Epithelial cell of prostate (primary cell): ENCODE results near the gene CACNA1E.

Experiments used
- DNase-seq: peaks from one replicate; pipeline ENCODE4 v3.0.0-alpha.2; 2011; ENCODE audit warnings: low read depth, low spot score
- H3K27ac ChIP-seq: fragments of 450-650 bp; 2 replicates; pipeline ENCODE4 v1.5.1; 2017; ENCODE audit warnings: mild to moderate bottlenecking

CACNA1E gene

DNA sequence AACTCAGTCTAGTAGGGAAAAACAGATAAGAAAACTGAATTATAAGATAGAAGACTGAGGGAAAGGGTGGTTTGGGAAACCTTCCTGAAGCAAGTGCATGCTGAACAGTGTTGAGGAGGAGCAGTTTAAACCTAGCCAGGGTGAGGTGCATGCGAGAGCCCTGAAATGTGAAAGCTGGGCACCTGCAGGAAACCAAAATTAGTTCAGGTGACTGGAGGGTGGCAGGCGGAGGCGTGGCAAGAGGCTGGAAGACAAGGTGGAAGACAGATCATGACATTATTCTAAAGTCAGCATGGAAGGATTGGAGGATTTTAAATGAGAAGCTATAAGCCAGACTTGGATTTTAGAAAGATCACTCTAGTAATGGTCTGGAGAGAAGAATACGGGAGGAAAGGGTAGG is 75.1 kb downstream of the CACNA1E start:
- no peak overlapping the region for H3K27ac ChIP-seq
- DNase-seq = no peak

DNA sequence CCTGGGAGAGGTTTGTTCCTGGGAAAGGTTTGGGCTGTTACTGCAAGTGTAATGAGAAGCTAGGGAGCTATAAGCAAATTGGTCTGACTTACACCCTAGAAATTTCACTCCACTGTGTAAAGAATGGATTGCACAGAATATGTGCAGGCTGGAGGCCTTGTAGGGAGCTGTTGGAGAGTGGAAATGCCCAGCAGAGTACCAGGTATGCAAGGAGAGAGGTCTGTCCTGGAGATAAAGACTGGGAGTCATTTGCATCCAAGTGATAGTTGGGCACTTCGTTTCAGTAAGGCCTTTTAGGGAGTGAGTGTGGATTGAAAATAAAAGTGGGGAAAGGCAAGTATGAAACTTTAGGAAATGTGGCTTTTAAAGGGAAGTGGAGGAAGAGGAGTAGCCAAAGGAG is 75.8 kb downstream of the CACNA1E start:
- H3K27ac ChIP-seq = no peak overlapping the region
- DNase-seq = no peak

DNA sequence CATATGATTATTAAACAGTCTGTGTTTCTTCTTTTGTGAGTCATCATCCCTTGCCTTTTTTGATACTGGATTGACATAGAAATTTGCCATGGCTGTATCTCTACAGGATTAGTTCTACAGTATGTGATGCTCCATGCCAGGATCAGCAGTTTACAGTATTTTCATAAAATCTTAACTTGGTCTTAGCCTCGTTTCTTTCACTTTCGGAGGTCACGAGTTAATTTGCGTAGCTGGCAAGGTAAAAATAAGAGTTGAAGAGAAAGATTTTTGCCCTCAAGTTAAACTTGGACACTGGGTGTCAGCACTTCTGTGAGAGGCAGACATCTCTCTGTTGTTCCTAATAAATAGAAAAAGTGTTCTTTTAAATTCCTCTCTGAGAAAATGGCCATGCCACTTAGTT is 79.1 kb downstream of the CACNA1E start:
- H3K27ac ChIP-seq = no peak overlapping the region
- no peak for DNase-seq

DNA sequence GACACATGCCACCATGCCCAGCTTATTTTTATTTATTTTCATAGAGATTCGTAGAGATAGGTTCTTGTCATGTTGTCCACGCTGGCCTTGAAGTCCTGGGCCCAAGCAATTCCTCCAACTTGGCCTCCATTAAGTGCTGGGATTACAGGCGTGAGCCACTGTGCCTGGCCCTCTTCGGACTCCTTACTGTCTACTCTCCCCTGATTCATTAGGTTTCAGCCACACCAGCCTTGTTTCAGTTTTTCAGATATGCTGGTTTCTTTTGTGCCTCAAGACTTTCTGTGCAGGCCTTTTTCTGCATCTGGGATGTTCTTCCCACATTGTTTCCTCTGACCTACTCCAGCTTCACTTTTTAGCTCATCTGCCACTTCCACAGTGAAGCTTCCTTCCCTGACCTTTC is 85.4 kb downstream of the CACNA1E start:
- no peak overlapping the region for H3K27ac ChIP-seq
- no peak for DNase-seq

DNA sequence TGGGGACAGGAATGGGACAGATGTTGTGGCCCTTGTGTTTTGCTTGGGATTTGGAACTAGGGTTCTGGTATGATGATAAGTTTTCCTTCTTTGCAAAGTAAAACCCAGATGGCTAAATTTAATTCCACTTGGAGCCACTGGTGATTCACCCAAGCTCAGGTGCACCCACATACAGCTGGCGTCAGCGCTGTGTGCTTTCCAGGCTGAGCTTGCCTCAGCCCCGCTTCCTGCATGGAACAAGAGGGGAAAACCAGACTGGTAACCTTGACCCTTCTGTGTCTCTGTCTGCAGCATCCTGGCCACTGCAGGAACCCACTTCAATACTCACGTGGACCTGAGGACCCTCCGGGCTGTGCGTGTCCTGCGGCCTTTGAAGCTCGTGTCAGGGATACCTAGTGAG is 94.2 kb downstream of the CACNA1E start:
- no peak overlapping the region for H3K27ac ChIP-seq
- no peak for DNase-seq

DNA sequence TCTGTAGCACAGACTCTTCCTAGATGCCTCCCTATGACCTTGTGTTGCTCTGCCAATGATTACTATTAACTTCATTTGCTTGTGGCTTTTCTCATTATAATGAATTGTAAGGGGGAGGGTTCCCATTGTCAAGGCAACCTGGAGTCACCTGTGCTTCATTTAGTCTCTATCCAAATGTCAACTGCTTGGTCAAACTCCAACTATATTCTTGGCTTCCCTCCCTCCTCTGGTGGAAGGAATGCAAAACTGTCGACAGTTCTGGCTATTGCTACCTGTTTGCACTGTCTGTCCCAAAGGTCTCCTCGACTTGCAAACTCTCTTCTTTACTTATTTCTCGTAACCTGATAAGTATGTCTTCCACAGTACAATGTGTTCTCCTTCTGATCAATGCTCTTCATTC is 100.3 kb downstream of the CACNA1E start:
- DNase-seq = no peak
- no peak overlapping the region for H3K27ac ChIP-seq

DNA sequence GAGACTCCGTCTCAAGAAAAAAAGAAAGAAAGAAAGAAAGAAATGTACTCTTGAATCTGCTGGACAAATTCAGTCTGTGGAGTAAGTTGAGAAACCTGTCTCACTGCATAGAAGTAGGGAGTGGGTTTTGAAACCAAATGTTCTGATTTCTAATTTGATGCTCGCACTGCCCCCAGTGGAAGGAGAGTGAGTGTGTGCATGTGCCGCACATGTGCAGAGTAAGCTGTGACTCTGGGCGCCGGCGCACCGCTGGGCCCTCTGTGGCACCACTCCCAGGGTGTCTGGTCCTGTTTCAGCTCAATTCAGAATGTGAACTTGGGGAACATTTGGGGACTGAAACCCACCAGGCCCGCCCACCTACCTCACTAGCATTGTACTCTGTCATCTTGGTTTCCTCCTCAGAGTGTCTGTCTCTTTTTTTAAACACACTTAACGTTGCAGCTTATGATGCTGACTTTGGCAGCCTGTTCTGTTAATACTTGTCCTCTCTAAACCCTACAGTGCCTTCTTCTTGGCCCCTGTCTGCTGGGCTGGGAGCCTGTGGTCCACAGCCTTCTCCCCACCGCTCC is 104.6 kb downstream of the CACNA1E start:
- no peak overlapping the region for H3K27ac ChIP-seq
- no peak for DNase-seq

DNA sequence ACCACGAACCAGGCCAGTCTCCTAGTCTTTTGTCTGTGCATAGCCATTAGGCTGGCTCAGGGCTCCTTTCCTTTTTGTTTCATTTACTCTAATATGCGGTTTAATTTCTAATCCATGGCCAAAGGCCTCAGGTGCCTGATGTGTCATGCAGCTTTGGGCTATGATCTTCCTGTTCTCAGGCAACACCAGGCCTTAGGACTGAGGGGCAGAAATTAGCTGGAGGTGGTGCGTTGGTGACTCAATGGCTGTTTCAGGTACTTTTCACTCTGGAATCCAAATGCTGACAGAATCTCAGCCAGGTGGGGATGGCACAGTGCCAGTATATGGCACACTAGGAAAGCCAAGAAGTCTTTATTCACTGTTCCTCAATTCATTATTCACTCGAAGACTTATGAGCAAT is 105.3 kb downstream of the CACNA1E start:
- DNase-seq = peak; percentile 3
- no peak overlapping the region for H3K27ac ChIP-seq

DNA sequence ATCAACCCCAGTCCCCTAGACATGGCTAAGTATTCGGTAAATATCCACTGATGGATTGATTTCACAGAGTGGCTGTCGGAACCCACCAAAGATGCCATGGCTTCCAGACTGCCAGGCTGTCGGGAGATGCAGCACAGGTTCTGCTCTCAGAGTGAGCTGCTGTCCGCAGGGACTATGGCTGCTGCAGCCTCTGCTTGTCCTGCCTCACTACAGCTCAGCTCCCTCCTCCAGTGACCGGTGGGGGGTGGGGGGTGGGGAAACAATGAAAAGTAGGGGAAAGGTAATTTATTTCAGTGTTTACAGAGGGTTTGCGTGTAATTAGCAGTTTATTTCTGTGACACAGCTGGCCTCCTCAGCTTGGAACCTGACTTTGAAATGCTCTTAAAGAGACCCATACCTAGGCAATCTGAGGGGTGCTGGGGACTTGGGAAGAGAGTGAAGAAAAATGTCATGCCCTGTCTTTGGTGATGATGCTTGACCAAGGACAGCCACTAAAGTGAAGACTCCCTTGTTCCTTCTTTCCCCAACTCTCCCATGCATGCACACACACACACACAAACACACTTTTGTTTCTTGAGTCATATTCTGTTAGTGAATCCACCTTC is 109.0 kb downstream of the CACNA1E start:
- no peak overlapping the region for H3K27ac ChIP-seq
- no peak for DNase-seq

DNA sequence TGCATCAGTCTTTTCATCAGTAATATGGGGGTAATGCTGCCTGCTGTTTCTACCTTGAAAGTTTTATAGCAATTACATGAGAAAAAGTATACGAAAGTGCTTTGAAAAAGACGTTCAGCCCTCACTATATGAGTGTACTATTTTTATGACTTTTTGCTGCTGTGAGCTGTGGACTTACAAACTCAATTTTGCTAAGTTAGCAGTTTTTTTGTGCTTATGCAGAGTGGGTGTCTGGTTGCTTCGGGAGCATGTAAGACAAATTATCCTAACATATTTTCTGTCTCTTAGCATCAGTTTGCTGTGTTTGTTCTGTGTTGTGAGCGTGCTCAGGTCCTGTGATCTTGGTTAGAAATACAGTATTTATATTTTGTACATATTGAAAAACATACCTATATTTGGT is 109.7 kb downstream of the CACNA1E start:
- H3K27ac ChIP-seq = no peak overlapping the region
- no peak for DNase-seq

DNA sequence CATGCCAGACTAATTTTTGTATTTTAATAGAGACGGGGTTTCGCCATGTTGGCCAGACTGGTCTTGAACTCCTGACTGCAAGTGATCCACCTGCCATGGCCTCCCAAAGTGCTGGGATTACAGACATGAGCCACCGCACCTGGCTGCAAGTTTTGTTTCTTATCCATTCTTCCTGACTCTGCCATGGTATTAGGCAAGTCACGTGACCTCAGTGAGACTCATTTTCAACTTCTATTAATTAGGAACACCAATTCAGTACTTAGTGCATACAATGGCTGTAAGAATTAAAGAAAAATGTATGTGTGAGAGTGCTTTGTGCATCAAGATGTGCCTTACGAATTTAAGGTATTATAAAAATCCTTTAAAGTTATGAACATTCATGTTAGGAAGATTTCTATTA is 111.2 kb downstream of the CACNA1E start:
- no peak for DNase-seq
- H3K27ac ChIP-seq = no peak overlapping the region

DNA sequence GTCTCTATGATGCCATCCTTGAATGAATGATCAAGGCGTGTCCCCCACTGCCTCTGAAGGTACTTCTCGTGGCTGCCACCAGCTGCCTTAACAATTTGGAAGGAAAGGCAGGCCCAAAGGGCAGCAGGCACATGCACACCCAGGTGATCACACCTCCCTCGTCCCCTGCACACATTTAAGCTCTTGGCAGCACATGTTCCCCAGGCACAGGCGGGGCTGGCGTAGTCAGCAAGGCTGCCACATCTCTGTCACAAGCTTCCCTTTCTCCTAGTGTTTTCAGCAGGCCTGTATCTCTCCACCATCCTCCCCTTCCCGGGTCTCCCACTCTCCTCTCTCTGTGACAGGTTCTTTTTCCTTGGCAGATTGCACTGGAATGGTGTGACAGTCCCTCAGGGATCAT is 111.9 kb downstream of the CACNA1E start:
- no peak for DNase-seq
- H3K27ac ChIP-seq = no peak overlapping the region

DNA sequence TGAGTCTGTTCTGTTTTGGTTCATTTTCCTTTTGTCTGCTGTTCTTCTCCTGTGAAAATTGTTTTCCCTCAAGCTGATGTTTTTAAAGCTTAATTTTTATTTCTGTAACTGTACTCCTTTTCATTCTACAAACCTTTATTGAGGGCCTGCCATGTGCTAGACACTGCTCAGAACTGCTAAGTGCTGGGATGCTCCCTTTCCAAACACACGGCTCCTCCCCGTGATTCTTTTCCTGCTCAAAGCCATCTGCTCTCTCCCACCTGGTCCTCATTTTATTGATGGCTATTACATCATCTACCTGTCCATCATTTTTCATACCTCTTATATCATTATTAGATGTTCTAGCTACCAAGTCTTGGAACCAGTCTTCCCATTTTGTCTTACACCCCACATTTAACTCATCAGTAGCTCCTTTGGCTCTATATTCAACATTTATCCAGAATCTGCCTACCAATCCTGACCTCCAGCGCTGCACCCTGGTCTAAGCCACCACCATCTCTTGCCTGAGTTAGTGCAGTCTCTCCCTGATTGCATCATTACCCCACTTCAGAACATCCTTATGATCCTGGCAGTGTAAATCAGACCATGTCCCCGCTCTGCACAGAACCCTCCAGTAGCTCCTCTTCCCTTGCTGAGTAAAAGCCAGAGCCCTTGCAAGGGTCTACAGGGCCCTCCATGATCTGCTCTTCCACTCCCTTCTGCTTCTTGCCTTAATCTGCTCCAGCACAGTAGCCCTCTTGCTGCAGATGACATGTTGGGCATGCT is 118.1 kb downstream of the CACNA1E start:
- no peak for DNase-seq
- no peak overlapping the region for H3K27ac ChIP-seq

DNA sequence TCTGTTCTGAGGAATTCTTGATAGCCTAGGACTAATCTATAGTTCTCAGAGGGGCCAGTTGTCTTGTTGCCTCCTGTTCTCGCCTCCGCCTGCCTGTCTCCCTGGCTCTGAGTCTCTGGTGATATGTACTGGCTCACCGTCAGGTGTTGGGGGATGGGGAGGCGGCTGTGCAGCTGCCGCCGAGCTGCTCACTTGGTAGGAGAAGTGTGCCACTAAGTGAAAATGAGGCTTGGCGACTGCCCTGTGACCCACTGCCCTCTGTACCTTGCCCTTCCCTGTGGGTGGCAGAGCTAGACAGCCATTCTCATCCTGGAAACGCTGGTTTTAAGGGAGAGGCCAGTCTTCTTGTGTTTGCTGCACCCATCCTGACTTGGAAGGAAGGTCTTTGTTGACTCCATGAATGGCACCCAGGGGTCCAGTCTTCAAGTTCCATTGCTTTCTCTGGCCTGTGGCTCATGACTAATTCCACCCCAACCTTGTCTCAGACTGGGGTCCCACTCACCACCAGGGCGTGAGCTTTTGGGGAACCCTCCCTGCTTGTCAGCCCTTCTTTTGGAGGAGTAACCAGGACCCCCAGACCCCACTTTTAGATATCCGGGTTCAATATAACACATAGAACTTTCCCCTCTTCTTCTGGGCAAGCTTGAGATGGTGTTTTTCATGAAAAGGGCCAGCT is 120.6 kb downstream of the CACNA1E start:
- no peak overlapping the region for H3K27ac ChIP-seq
- no peak for DNase-seq

DNA sequence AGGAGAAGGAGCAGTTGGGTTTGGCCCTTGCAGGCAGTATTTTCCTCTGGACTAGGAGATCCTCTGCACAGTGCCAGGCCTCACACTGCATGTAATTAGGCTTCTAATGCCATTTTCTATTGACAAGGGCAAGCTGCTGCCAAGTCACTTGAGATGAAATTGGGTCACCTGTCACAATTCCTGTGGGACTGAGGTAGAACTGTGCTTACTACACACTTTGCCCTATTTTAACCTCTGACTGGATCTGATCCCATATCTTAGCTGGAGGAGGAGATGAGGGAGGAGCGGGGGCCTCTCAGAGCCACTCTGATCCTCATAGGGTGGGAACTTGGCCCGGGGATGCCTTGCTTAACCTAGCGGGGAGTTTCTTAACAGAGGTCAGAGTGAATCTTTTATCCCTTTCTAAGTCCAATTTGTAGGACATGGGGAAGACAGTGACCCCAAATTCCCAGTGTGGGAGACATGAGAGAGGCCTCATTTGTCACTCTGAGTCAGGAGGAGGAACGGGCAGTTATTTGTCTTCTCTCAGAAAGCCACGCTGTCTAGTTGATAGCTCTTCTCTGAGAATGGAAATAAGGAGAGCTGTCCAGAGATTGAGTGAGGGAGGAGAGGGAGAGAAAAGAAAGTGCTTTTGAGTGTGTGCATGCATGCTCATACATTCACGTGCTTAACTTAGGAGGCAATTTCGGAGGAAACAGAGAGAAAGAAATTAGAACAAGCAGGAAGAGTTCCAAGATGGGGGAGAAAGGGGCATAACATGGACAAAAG is 121.3 kb downstream of the CACNA1E start:
- no peak for DNase-seq
- no peak overlapping the region for H3K27ac ChIP-seq

DNA sequence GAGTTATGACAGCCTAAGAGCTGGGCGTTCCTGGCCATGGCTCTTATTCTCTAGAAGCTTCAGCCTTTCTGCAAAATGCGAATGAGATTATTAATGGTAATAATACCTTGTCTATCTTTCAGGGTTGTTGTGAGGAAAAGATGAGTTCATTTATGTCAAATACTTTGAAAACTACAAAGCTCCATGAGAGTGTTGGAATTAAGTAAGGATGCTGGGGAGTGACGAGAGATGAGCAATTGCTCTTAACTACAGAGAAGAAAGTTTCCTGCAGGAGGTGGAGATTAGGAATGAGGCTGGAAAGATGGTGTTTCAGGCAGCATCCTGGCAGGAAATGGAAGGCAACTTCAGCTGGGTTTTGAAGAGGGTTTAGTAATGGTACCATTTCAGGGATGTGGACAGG is 124.2 kb downstream of the CACNA1E start:
- DNase-seq = no peak
- H3K27ac ChIP-seq = no peak overlapping the region

DNA sequence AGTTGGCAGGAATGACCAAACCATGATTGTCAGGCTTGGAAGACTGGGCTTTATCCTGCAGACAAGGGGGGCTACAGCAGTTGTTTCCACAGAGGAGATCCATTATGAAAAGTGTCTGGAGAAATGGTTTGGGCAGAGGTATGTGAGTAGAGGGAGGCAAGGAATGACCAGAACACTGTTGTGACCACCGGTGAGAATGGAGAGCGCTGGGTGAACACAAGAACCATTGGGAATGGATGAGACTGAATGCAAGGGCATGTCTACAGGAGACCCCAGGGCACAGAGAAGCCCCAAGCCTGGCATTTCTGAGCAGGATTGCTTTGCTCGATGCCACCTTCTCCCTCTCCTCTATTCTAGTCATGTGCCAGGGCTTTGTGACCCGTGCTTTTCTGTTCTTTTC is 125.1 kb downstream of the CACNA1E start:
- H3K27ac ChIP-seq = no peak overlapping the region
- DNase-seq = no peak

DNA sequence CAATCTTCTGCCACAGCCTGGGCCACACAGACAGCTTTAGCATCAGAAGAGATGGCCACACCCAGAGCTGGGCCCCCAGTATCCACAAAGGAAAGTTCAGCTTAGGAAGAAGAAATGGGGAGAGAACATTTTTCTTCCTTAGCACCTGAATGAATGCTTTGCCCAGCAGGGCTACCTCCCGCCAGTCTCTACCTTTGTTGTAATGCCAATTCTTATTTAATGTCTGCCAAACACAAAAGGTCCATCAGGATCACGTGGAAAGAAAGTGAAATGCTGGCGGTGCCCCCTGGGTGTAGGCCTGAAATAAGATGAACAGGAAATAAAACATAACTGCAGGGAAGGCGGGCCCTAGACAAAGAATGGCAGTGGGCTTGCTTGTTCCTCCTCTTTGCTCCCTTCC is 125.6 kb downstream of the CACNA1E start:
- DNase-seq = no peak
- H3K27ac ChIP-seq = no peak overlapping the region

DNA sequence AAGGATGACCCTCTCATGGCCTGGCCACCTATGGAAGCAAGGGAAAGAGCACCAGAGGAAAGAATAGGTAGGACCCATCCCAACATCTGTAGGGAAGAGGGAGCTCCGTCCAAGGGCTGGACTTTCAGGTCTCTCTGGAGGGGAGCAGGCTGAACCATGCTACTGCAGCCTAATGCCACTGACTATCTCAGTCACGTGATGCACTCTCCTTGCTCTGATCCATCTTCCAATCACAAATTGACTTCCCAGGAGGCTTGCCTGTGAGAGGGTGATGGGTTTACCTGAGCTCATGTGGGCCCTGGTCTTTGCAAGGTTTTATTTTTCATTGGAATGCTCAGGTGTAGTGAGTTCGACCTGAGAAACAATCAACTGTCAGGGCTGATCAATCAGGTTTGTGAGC is 128.8 kb downstream of the CACNA1E start:
- H3K27ac ChIP-seq = no peak overlapping the region
- no peak for DNase-seq

DNA sequence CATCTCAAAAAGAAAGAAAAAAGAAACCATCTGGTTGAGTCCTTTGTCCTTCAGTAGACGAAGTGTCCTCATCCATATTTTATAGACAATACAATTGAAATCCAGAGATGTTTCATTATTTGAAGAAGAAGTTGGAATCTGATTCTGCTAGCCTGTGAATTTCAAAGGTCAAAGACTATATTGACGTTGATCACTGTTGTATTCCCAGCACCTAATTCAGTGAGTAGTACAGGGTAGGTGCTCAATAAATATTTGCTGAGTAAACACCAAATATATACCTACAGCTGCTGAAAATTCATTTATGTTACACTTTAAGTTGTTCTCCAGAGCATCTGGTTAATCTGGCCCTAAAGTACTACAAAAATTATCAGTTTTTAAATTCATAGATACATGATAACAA is 135.2 kb downstream of the CACNA1E start:
- no peak for DNase-seq
- no peak overlapping the region for H3K27ac ChIP-seq

DNA sequence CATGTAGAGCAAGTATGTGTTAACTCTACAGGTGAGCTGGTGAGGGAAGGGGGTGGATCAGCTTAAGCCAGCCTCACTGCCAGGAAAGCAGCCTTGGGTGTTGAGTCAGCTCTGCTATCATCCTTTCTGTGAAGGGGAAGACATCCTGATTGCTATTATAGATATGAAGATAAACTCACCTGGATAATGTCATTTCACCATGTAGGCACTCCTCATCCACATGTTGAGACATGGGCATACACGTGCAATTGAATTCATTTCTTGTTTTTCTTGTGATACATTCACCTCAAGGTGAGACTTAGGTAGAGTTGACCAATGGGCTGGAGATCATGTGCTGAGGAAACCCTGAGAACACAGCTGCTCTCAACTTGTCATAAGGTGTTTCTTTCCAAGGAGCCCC is 136.9 kb downstream of the CACNA1E start:
- DNase-seq = peak; percentile 18

More for the DNA sequence above, 136.9 kb downstream of the CACNA1E start:
- no peak overlapping the region for H3K27ac ChIP-seq
